Measurements from ENCODE around the gene GNS.

GRCh38 chr12:64731683-64732082 is 27.5 kb downstream of the GNS start:
- no peak for TF ChIP-seq CTCF (IDR thresholded peaks at IDR 0.05)
- TF ChIP-seq POLR2A (IDR thresholded peaks at IDR 0.05), result no peak

Data from esophagus squamous epithelium (tissue), 4 donors.